Neural progenitor cell (in vitro differentiated cells): ENCODE data around the gene NDOR1. TPM values are rescaled to one million over a fixed set of nuclear protein-coding genes. Genes with fewer than 3 reads are reported as not detected.

Source experiments
- DNase-seq: peaks from one replicate; pipeline ENCODE4 v3.0.0-alpha.2; 2016; ENCODE audit warnings: low spot score
- H2AFZ ChIP-seq: fragments of 200-600 bp; sonication (generic); replicated peaks from 2 replicates; pipeline ENCODE4 v1.6.1; 2016; ENCODE audit warnings: antibody characterized with exemption
- H3F3A ChIP-seq: fragments of 200-600 bp; sonication (generic); 2 replicates; pipeline ENCODE4 v1.6.1; 2016; ENCODE audit warnings: antibody characterized with exemption, low read depth
- H3K27ac ChIP-seq: fragments of 200-600 bp; sonication (generic); 2 replicates; pipeline ENCODE4 v1.5.1; 2016; ENCODE audit warnings: mild to moderate bottlenecking
- H3K27me3 ChIP-seq: fragments of 200-600 bp; sonication (generic); 2 replicates; pipeline ENCODE4 v1.6.1; 2016; ENCODE audit warnings: mild to moderate bottlenecking, moderate library complexity
- H3K36me3 ChIP-seq: fragments of 200-600 bp; sonication (generic); 2 replicates; pipeline ENCODE4 v1.5.1; 2016
- H3K4me1 ChIP-seq: fragments of 200-600 bp; sonication (generic); 2 replicates; pipeline ENCODE4 v1.6.1; 2016; ENCODE audit warnings: mixed run types
- H3K4me2 ChIP-seq: fragments of 200-600 bp; sonication (generic); 2 replicates; pipeline ENCODE4 v1.6.1; 2016
- H3K4me3 ChIP-seq: fragments of 200-600 bp; sonication (generic); 2 replicates; pipeline ENCODE4 v1.5.1; 2016
- H3K79me2 ChIP-seq: fragments of 200-600 bp; sonication (generic); 2 replicates; pipeline ENCODE4 v1.6.1; 2016; ENCODE audit warnings: low read depth
- H3K9ac ChIP-seq: fragments of 200-600 bp; sonication (generic); 2 replicates; pipeline ENCODE4 v1.6.1; 2016
- H3K9me3 ChIP-seq: fragments of 200-600 bp; sonication (generic); 2 replicates; pipeline ENCODE4 v1.5.1; 2016; ENCODE audit warnings: low read depth
- H4K20me1 ChIP-seq: fragments of 200-600 bp; sonication (generic); 2 replicates; pipeline ENCODE4 v1.6.1; 2016; ENCODE audit warnings: low read depth
- H3K27ac Mint-ChIP-seq: 3 replicates; pipeline ENCODE4 v1.8.0; 2021; ENCODE audit warnings: mixed read lengths
- H3K27me3 Mint-ChIP-seq: 2 replicates; pipeline ENCODE4 v1.8.0; 2022; ENCODE audit warnings: low read depth, mild to moderate bottlenecking, inconsistent platforms, moderate library complexity, mixed read lengths; ENCODE audit not compliant: insufficient read depth
- H3K36me3 Mint-ChIP-seq: 3 replicates; pipeline ENCODE4 v1.8.0; 2021; ENCODE audit warnings: mixed read lengths
- H3K4me1 Mint-ChIP-seq: 3 replicates; pipeline ENCODE4 v1.8.0; 2021; ENCODE audit warnings: mixed read lengths
- H3K4me3 Mint-ChIP-seq: 3 replicates; pipeline ENCODE4 v1.8.0; 2021; ENCODE audit warnings: mild to moderate bottlenecking, moderate library complexity, mixed read lengths
- H3K9me3 Mint-ChIP-seq: 3 replicates; pipeline ENCODE4 v1.8.0; 2020; ENCODE audit warnings: mixed read lengths
- CTCF ChIP-seq: fragments of 200-600 bp; sonication (generic); IDR thresholded peaks from 2 replicates; pipeline ENCODE4 v1.5.1; 2017; ENCODE audit warnings: antibody characterized with exemption, mild to moderate bottlenecking
- EZH2 ChIP-seq: fragments of 200-600 bp; sonication (generic); IDR thresholded peaks from 2 replicates; pipeline ENCODE4 v1.6.1; 2017; ENCODE audit warnings: antibody characterized with exemption, mild to moderate bottlenecking, moderate library complexity
- EZH2phosphoT487 ChIP-seq: fragments of 200-600 bp; sonication (generic); IDR thresholded peaks from 2 replicates; pipeline ENCODE4 v1.6.1; 2017; ENCODE audit warnings: antibody characterized with exemption
- total RNA-seq: library from RNA; depleted of rRNA; stranded (reverse); fragments of >200 nt; gene quantifications from 2 replicates; pipeline ENCODE4 v1.2.3, GENCODE V29; 2015; ENCODE audit warnings: low replicate concordance

NDOR1 gene
- total RNA-seq, result 5.1 and 20.5 TPM in 2 replicates

GRCh38 chr9:137205126-137206069 is at the start of gene NDOR1, which contains the start of gene TMEM203:
Gene NDOR1 (plus strand): TSS chr9:137205700. CDS start chr9:137205778, 78 bp downstream.
Gene TMEM203 (minus strand): TSS chr9:137205648. CDS start chr9:137205414, 234 bp downstream.
- H4K20me1 ChIP-seq, result peaks cover 25% of the 10 kb centered on the region
- H3K36me3 Mint-ChIP-seq, result peaks cover 11% of the 10 kb centered on the region
- H3K79me2 ChIP-seq, result peaks cover 53% of the 10 kb centered on the region
- TF ChIP-seq EZH2 (no peak), EZH2phosphoT487 (no peak), CTCF (no peak)
- H3K9me3 ChIP-seq, result no peaks in the 10 kb centered on the region
- H2AFZ ChIP-seq, result peak within 1 kb of the TSS; percentile 77
- H3K9me3 Mint-ChIP-seq, result no peaks in the 10 kb centered on the region
- peaks cover 31% of the 10 kb centered on the region for H3K4me1 Mint-ChIP-seq
- H3K36me3 ChIP-seq, result no peaks in the 10 kb centered on the region
- H3K27me3 Mint-ChIP-seq, result peaks cover 17% of the 10 kb centered on the region
- peak within 1 kb of the TSS; percentile 100 for H3K4me3 ChIP-seq
- H3K4me3 Mint-ChIP-seq, result peak within 1 kb of the TSS; percentile 97
- peaks cover 20% of the 10 kb centered on the region for H3K4me1 ChIP-seq
- peak within 1 kb of the TSS; percentile 24 for H3K27ac ChIP-seq
- H3K27ac Mint-ChIP-seq, result no peak within 1 kb of the TSS
- peak within 1 kb of the TSS; percentile 97 for H3K4me2 ChIP-seq
- H3F3A ChIP-seq, result peaks cover 34% of the 10 kb centered on the region
- H3K27me3 ChIP-seq, result no peaks in the 10 kb centered on the region
- H3K9ac ChIP-seq, result peak within 1 kb of the TSS; percentile 97
- DNase-seq, result peak; percentile 97

GRCh38 chr9:137156567-137157375 is 48.7 kb upstream of the NDOR1 start:
- Histone ChIP-seq H4K20me1 (peaks cover 13% of the 10 kb centered on the region), H3K4me1 (no peaks in the 10 kb centered on the region), H3K4me3 (no peak overlapping the region), H2AFZ (no peak overlapping the region), H3F3A (peaks cover 17% of the 10 kb centered on the region), H3K4me2 (no peak overlapping the region), H3K9ac (no peak overlapping the region), H3K36me3 (no peaks in the 10 kb centered on the region), H3K9me3 (no peaks in the 10 kb centered on the region), H3K27me3 (peaks cover 84% of the 10 kb centered on the region), H3K27ac (no peak overlapping the region), H3K79me2 (no peaks in the 10 kb centered on the region)
- Mint-ChIP-seq H3K27me3 (peaks cover 59% of the 10 kb centered on the region), H3K36me3 (peaks cover 1% of the 10 kb centered on the region), H3K4me1 (peaks cover 2% of the 10 kb centered on the region), H3K4me3 (no peak overlapping the region), H3K27ac (no peak overlapping the region), H3K9me3 (no peaks in the 10 kb centered on the region)
- DNase-seq, result peak; percentile 61
- peak; percentile 63 for TF ChIP-seq EZH2
- peak; percentile 36 for TF ChIP-seq EZH2phosphoT487
- no peak for TF ChIP-seq CTCF

- H3K9me3 ChIP-seq, result no peaks in the 10 kb centered on the region
- H3K4me2 ChIP-seq, result no peak overlapping the region
- H3K4me3 ChIP-seq, result no peak overlapping the region
- peaks cover 18% of the 10 kb centered on the region for H4K20me1 ChIP-seq
- peaks cover 88% of the 10 kb centered on the region for H3K27me3 ChIP-seq
- no peak overlapping the region for H3K27ac ChIP-seq
- H3K9ac ChIP-seq, result no peak overlapping the region
- H3K27ac Mint-ChIP-seq, result no peak overlapping the region
- H3F3A ChIP-seq, result peaks cover 10% of the 10 kb centered on the region
- no peak for DNase-seq
- peaks cover 1% of the 10 kb centered on the region for H3K36me3 Mint-ChIP-seq
- no peak overlapping the region for H2AFZ ChIP-seq
- H3K4me3 Mint-ChIP-seq, result no peak overlapping the region
- TF ChIP-seq CTCF (no peak), EZH2 (peak; percentile 1), EZH2phosphoT487 (no peak)
- no peaks in the 10 kb centered on the region for H3K36me3 ChIP-seq
- peaks cover 2% of the 10 kb centered on the region for H3K4me1 Mint-ChIP-seq
- no peaks in the 10 kb centered on the region for H3K79me2 ChIP-seq
- H3K4me1 ChIP-seq, result peaks cover 8% of the 10 kb centered on the region
- H3K27me3 Mint-ChIP-seq, result peaks cover 62% of the 10 kb centered on the region
- H3K9me3 Mint-ChIP-seq, result no peaks in the 10 kb centered on the region
These were observed 47.7 kb upstream of the NDOR1 start for GRCh38 chr9:137157618-137158415.
